ENCODE results near the gene TCF15. TPM values are rescaled to one million over a fixed set of nuclear protein-coding genes. Genes with fewer than 3 reads are reported as not detected.

The TCF15 gene
- not detected in 2 replicates for total RNA-seq (2012; rRNA removed)
- polyA plus RNA-seq (2012; rRNA removed) = not detected in 2 replicates
- 0.02 TPM in 1 of 2 replicates, not detected in the other for polyA plus RNA-seq (2012; cell fraction: cytosol; rRNA removed)
- polyA plus RNA-seq (2012; cell fraction: nucleus; rRNA removed; ENCODE audit: low replicate concordance) = not detected in 2 replicates
- Bru-seq, nascent RNA = not detected
- BruChase-seq, experiment 1, labeled RNA remaining after a 6-hour chase = not detected
- not detected for BruChase-seq, experiment 2, labeled RNA remaining after a 2-hour chase
- long read RNA-seq = 0 reads

GRCh38 chr20:610130-611046 is at the start of gene TCF15:
Gene TCF15 (minus strand): TSS chr20:610309. CDS start chr20:610237, 72 bp downstream.
- H3K27ac ChIP-seq (ENCODE audit: insufficient read depth, low read length) = no peak within 1 kb of the TSS
- no peak for DNase-seq
- peak within 1 kb of the TSS; percentile 55 for H2AK9ac ChIP-seq (replicated peaks; ENCODE audit: low read depth, low read length, poor library complexity)
- WGBS, 2 experiments (ENCODE audit: extremely low coverage in 2 of 2, insufficient read length in 1 of 2) = 0% methylated on average over 9 of the region's 84 CpGs; no CpG with 5 or more reads in 1 of the 2 experiments
- no peak within 1 kb of the TSS for H4K91ac ChIP-seq (ENCODE audit: insufficient read depth, low read depth, low read length)
- POLR2A ChIA-PET (ENCODE audit: unreplicated experiment) = no interaction called here
- in situ Hi-C loops (cut with MboI; ENCODE audit: low sequenced_read_pairs) = no loop called here
- no peak within 1 kb of the TSS for H2BK5ac ChIP-seq (ENCODE audit: low read depth, low read length, poor library complexity, severe bottlenecking)
- H4K20me1 ChIP-seq (ENCODE audit: insufficient read depth, low read length) = no peaks in the 10 kb centered on the region; the same call in 1 of the 2 replicates
- H3K79me1 ChIP-seq (ENCODE audit: low read depth in 1 of 2, low read length in 2 of 2) = no peaks in the 10 kb centered on the region
- no peak within 1 kb of the TSS for H3K14ac ChIP-seq (replicated peaks; ENCODE audit: low read depth, low read length)
- intact Hi-C loops (cut with micrococcal nuclease) = no loop called here
- H3K4me3 ChIP-seq (ENCODE audit: insufficient read depth, low read depth, low read length) = no peak within 1 kb of the TSS
- H4K5ac ChIP-seq (ENCODE audit: low read depth, low read length) = no peak within 1 kb of the TSS
- no peak within 1 kb of the TSS for H3K18ac ChIP-seq (ENCODE audit: low read depth, low read length)
- H3K23ac ChIP-seq (ENCODE audit: low read depth, low read length) = no peak within 1 kb of the TSS
- no peak within 1 kb of the TSS for H3K56ac ChIP-seq (ENCODE audit: extremely low read depth, insufficient read depth, low read length)
- H2BK20ac ChIP-seq (ENCODE audit: low read depth, low read length) = no peak within 1 kb of the TSS
- peaks cover 82% of the 10 kb centered on the region for H3K27me3 ChIP-seq (ENCODE audit: control insufficient read depth, insufficient read depth, low read length)
- no peak within 1 kb of the TSS for H2BK15ac ChIP-seq (ENCODE audit: low read depth, low read length)
- H4K8ac ChIP-seq (ENCODE audit: low read depth in 2 of 2, low read length in 2 of 2) = no peak within 1 kb of the TSS
- peak within 1 kb of the TSS; percentile 66 for H2AFZ ChIP-seq (replicated peaks; ENCODE audit: low read length, poor library complexity)
- peak; percentile 48 for ATAC-seq (ENCODE audit: low read depth)
- H3K4me1 ChIP-seq (ENCODE audit: control insufficient read depth, insufficient read depth, low read length) = no peaks in the 10 kb centered on the region
- no peak within 1 kb of the TSS for H3K9ac ChIP-seq (ENCODE audit: low read depth, low read length)
- no peak within 1 kb of the TSS for H3K4ac ChIP-seq (ENCODE audit: low read depth, low read length)
- no TSS peak for BruUV-seq (replicated peaks)
- H2BK120ac ChIP-seq (ENCODE audit: low read depth, low read length) = no peak within 1 kb of the TSS
- H2AK5ac ChIP-seq (ENCODE audit: low read depth, low read length) = no peak within 1 kb of the TSS
- H3K9me3 ChIP-seq (ENCODE audit: control insufficient read depth, insufficient read depth, low read length) = 0 out of 2 replicates have a peak, but pooled peaks cover 1% of the 10 kb centered on the region
- CTCF ChIA-PET = no interaction called here
- no peaks in the 10 kb centered on the region for H3K36me3 ChIP-seq (ENCODE audit: control insufficient read depth, insufficient read depth, low read length)
- no peak within 1 kb of the TSS for H3K4me2 ChIP-seq (ENCODE audit: low read depth, low read length)
- dilution Hi-C loops (cut with HindIII; ENCODE audit: low sequenced_read_pairs, unreplicated experiment) = no loop called here
- no peaks in the 10 kb centered on the region for H3K9me1 ChIP-seq (ENCODE audit: insufficient read depth, low read length)
- TF ChIP-seq NFE2L2 (IDR thresholded peaks at IDR 0.05; ENCODE audit: low read depth, low read length) (no peak), BHLHE40 (IDR thresholded peaks at IDR 0.05; ENCODE audit: low read depth, low read length) (no peak), CTCF (conservative IDR thresholded peaks at IDR 0.05; ENCODE audit: low read depth, low read length) (no peak), RFX5 (IDR thresholded peaks at IDR 0.05; ENCODE audit: low read depth, low read length) (no peak), POLR2A (IDR thresholded peaks at IDR 0.05; ENCODE audit: low read depth, low read length) (no peak), CEBPB (IDR thresholded peaks at IDR 0.05; ENCODE audit: low read depth, low read length) (no peak), RCOR1 (IDR thresholded peaks at IDR 0.05; ENCODE audit: insufficient replicate concordance, low read length) (no peak), FOS (IDR thresholded peaks at IDR 0.05; ENCODE audit: low read depth, low read length) (no peak), RAD21 (IDR thresholded peaks at IDR 0.05; ENCODE audit: low read length) (no peak), SMC3 (IDR thresholded peaks at IDR 0.05; ENCODE audit: low read depth, low read length) (no peak), CHD1 (IDR thresholded peaks at IDR 0.05; ENCODE audit: low read depth, low read length) (no peak), MAFK (IDR thresholded peaks at IDR 0.05; ENCODE audit: low read depth, low read length) (no peak), USF2 (IDR thresholded peaks at IDR 0.05; ENCODE audit: low read depth, low read length) (no peak), ELK1 (IDR thresholded peaks at IDR 0.05; ENCODE audit: borderline replicate concordance, low read depth, low read length) (no peak)

Measured in IMR-90 (cell line).